LNCaP clone FGC (cell line): ENCODE data around the gene DDX19B.
"Not testable (repeated sequence)": the region's sequence is repeated elsewhere in the genome, so short reads cannot be mapped to it uniquely, and the experiment has no call there.

Experiments
- DNase-seq: peaks from one replicate; pipeline ENCODE4 v3.0.0-alpha.2; 2011; ENCODE audit warnings: low read depth
- H3K4me3 ChIP-seq: 2 replicates; pipeline ENCODE4 v1.5.1; 2011; ENCODE audit warnings: mild to moderate bottlenecking, low read depth, low read length, control low read depth
- TF ChIP-seq, protein P1 (sequence below): IDR thresholded peaks from 2 replicates; pipeline ENCODE4 v1.5.1; 2012; ENCODE audit warnings: mild to moderate bottlenecking; ENCODE audit not compliant: control insufficient read depth, insufficient read depth; ENCODE audit errors: extremely low read depth

DDX19B gene

DNA sequence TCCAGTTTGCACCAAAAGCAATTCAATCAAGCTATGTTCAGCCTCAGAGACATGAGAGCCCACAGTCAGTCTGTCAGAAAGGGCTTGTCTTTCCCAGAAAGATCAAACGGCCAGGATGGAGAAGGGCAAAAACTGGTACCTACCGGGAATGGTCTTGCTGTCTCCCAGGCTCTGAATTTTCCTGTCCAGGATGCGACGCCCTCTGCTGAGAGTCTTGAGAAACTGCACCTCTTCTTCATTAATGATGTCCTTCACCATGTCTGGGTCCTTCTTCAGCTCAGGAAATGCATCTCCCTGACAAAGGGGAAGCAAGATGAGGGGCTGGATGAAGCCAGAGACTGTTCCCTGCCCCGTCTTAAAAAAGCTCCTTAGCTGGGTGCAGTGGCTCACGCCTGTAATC lies 31.5 kb upstream of the DDX19B start:
- no peak for DNase-seq
- no peak overlapping the region for H3K4me3 ChIP-seq
- TF ChIP-seq, protein P1, sequence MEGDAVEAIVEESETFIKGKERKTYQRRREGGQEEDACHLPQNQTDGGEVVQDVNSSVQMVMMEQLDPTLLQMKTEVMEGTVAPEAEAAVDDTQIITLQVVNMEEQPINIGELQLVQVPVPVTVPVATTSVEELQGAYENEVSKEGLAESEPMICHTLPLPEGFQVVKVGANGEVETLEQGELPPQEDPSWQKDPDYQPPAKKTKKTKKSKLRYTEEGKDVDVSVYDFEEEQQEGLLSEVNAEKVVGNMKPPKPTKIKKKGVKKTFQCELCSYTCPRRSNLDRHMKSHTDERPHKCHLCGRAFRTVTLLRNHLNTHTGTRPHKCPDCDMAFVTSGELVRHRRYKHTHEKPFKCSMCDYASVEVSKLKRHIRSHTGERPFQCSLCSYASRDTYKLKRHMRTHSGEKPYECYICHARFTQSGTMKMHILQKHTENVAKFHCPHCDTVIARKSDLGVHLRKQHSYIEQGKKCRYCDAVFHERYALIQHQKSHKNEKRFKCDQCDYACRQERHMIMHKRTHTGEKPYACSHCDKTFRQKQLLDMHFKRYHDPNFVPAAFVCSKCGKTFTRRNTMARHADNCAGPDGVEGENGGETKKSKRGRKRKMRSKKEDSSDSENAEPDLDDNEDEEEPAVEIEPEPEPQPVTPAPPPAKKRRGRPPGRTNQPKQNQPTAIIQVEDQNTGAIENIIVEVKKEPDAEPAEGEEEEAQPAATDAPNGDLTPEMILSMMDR = peak; percentile 51

DNA sequence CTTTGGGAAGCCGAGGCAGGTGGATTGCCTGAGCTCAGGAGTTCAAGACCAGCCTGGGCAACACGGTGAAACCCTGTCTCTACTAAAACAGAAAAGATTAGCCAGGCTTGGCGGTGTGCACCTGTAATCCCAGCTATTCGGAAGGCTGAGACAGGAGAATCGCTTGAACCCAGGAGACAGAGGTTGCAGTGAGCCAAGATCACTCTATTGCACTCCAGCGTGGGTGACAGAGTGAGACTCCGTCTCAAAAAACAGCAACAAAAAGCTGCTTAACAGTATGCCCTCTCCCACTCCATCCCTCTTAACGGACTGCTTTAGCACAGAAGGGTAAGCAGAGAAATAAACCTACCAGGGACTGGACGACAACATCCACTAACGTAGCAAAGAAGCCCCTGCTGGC lies 31.1 kb upstream of the DDX19B start:
- DNase-seq = not testable (repeated sequence)

DNA sequence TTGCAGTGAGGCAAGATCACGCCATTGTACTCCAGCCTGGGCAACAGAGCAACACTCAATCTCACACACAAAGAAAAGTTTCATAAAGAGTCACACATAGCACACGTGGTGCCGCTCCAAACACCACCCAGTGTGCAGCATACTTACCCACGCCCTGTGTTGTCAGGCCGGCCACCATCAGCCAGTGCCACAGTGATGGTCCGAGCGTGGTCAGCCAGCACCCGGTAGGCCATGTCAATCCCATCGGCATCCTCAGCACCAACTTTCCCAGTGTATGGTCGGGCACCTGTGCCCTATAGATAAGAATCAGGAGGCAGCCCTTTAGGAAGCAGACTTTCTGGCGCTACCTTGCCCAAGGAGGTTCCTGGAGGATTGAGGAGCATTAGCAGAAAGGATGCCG lies 29.5 kb upstream of the DDX19B start:
- TF ChIP-seq, protein P1 = no peak
- H3K4me3 ChIP-seq = no peak overlapping the region
- no peak for DNase-seq

More for the DNA sequence above, 31.1 kb upstream of the DDX19B start:
- H3K4me3 ChIP-seq = not testable (repeated sequence)

DNA sequence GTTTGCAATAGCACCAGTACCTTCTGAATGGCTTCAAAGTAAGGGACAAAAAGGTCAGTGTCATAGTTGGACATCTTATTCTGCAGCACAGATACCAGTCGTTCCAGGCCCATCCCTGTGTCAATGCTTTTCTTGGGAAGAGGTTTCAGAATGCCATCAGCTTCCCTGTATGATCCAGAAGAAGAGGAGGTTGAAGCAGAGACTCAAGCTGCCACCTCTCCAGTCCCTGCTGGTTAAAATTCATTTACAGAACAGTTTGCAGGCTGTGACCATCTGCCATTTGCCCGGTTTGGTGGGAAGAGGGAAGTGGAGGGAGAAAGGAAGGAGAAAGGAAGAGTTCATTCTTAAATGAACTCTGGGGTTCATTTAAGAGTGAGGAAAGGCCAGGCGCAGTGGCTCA lies 28.8 kb upstream of the DDX19B start:
- no peak for DNase-seq
- TF ChIP-seq, protein P1 = no peak
- H3K4me3 ChIP-seq = no peak overlapping the region

DNA sequence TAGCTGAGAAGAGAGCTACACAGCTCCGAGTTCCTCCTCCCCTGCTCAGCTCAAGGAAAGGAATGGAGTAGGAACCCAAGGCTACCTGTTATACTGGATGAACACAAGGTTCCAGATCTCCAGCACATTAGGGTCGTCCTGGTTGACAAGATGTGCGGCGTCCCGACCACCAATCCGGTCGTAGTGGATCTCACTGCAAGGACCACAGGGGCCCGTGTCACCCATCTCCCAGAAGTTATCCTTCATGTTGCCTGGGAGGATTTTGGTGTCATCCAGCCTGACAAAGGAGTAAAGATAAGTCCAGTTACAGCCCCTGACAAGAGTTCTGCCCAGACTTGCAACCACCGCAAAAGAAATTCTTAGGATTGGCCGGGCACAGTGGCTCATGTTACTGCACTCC lies 27.3 kb upstream of the DDX19B start:
- TF ChIP-seq, protein P1 = no peak
- H3K4me3 ChIP-seq = no peak overlapping the region
- DNase-seq = no peak

DNA sequence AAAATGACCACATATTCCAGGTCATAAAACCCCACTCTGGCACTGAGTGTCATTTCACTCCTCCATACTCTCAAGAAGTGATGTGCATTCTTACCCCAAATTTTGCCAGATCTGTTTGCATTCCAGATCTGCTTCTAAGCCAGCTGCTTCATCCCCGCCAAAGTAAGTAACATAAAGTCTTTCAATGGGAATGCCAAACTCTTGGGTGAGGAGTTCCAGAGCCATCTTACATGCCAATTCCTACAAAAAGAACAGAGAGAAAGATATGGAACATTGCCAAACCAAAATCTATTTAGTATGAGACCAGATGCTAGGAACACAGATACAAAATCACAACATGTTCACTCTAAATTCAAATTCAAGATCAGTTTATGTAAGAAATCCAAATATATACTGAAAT lies 22.6 kb upstream of the DDX19B start:
- TF ChIP-seq, protein P1 = no peak
- DNase-seq = no peak

DNA sequence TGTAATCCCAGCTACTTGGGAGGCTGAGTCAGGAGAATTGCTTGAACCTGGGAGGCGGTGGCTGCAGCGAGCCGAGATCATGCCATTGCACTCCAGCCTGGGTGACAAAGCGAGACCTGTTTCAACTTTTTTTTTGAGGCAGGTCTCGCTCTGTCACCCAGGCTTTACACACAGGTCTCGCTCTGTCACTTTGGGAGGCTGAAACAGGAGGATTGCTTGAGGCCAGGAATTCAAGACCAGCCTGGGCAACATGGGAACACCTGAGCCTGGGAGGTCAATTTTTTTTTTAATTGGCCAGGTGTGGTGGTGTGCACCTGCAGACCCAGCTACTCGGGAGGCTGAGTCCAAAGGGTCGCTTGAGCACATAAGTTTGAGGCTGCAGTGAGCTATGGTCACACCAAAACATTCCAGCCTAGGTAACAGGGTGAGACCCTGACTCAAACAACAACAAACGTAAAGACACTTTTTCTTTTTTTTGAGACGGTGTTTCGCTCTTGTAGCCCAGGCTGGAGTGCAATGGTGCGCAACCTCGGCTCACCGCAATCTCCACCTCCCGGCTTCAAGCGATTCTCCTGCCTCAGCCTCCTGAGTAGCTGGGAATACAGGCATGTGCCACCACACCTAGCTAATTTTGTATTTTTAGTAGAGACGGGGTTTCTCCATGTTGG lies 11.5 kb upstream of the DDX19B start:
- not testable (repeated sequence) for DNase-seq
- H3K4me3 ChIP-seq = peak overlapping the region; percentile 87

More for the DNA sequence above, 22.6 kb upstream of the DDX19B start:
- H3K4me3 ChIP-seq = no peak overlapping the region
